Activated naive CD8-positive, alpha-beta T cell treated with anti-CD3 and anti-CD28 coated beads for 36 hours (primary cell): ENCODE measurements around the gene SCART1. TPM values are rescaled to one million over a fixed set of nuclear protein-coding genes. Genes with fewer than 3 reads are reported as not detected.

ENCODE experiments used
- DNase-seq: peaks from one replicate; pipeline ENCODE4 v3.0.0; 2021
- H3K27ac Mint-ChIP-seq: one replicate; pipeline ENCODE4 v1.8.0; 2022; ENCODE audit warnings: mild to moderate bottlenecking, moderate library complexity, mixed read lengths
- H3K27me3 Mint-ChIP-seq: one replicate; pipeline ENCODE4 v1.8.0; 2022; ENCODE audit warnings: mild to moderate bottlenecking, mixed read lengths
- H3K36me3 Mint-ChIP-seq: one replicate; pipeline ENCODE4 v1.8.0; 2021; ENCODE audit warnings: mild to moderate bottlenecking, mixed read lengths
- H3K4me1 Mint-ChIP-seq: one replicate; pipeline ENCODE4 v1.8.0; 2021; ENCODE audit warnings: mixed read lengths
- H3K4me3 Mint-ChIP-seq: one replicate; pipeline ENCODE4 v1.8.0; 2022; ENCODE audit warnings: mild to moderate bottlenecking, moderate library complexity, mixed read lengths
- H3K9me3 Mint-ChIP-seq: one replicate; pipeline ENCODE4 v1.8.0; 2022; ENCODE audit warnings: mixed read lengths
- total RNA-seq, 2 experiments: library from RNA; stranded (reverse); gene quantifications; one replicate each; pipeline ENCODE4 v1.2.3, GENCODE V29; 2021

SCART1 gene
- total RNA-seq, 2 experiments from 2014 or later, result 0.28 to 0.45 TPM

- Mint-ChIP-seq H3K4me3 (no peak overlapping the region), H3K4me1 (no peaks in the 10 kb centered on the region), H3K27me3 (no peaks in the 10 kb centered on the region), H3K9me3 (no peaks in the 10 kb centered on the region), H3K36me3 (no peaks in the 10 kb centered on the region), H3K27ac (no peak overlapping the region)
- DNase-seq, result no peak
Measured at GRCh38 chr10:133457100-133457841, 3.5 kb downstream of the SCART1 start.

DNA sequence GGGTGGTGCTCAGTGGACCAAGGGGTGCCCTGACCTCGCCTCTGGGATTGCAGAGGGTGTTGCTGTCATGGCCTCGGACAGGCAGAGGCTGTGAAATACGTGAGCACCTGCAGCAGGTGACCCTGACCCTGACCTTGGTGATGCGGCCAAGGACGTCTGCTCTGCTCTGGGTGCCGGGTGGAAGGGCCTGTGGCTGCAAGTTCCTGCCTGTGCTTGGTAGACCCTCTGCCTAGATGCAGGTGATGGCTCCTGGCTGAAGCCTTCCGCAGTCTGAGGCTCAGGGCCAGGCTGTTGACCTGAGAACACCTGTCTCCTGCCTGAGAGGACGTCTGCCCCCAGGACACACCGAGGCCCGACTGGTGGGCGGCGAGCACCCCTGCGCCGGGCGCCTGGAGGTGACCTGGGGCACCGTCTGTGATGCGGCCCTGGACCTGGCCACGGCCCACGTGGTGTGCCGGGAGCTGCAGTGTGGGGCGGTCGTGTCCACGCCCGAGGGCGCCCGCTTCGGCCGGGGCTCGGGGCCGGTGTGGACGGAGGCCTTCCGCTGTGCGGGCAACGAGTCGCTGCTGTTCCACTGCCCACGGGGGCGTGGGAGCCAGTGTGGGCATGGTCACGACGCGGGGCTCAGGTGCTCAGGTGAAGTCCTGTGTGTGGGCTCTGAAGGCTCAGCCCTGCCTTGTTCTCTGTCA, 4.4 kb downstream of the SCART1 start:
- Mint-ChIP-seq H3K9me3 (no peaks in the 10 kb centered on the region), H3K36me3 (no peaks in the 10 kb centered on the region), H3K27me3 (no peaks in the 10 kb centered on the region), H3K4me3 (no peak overlapping the region), H3K27ac (no peak overlapping the region), H3K4me1 (no peaks in the 10 kb centered on the region)
- no peak for DNase-seq

DNA sequence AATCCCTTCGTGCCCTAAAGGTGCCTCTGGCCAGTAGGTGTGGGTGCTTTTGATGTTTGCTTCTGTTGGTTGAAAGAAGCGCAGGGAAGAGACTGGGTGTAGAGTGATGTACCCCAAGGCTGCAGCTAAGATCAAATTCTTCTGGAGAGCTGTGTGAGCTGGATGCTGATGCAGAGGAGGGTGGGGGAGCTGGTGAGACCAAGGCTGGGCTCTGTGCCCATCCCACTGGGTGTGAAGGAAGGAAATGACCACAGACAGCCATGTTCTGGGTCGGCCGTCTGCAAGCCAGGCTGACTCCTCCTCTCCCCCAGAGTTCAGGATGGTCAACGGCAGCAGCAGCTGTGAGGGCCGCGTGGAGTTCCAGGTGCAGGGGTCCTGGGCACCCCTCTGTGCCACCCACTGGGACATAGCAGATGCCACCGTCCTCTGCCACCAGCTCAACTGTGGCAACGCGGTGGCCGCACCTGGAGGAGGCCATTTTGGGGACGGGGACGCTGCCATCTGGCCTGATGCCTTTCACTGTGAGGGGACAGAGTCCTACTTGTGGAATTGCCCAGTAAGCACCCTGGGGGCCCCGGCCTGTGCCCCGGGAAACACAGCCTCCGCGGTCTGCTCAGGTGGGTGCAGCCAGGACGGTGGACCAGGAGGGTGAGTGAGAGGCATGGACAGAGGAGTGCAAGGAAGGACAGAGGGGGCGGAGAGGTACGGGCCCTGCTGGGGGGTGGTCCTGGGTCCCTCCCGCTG, 5.1 kb downstream of the SCART1 start:
- H3K4me1 Mint-ChIP-seq, result no peaks in the 10 kb centered on the region
- no peak overlapping the region for H3K4me3 Mint-ChIP-seq
- H3K27me3 Mint-ChIP-seq, result no peaks in the 10 kb centered on the region
- no peaks in the 10 kb centered on the region for H3K9me3 Mint-ChIP-seq
- H3K27ac Mint-ChIP-seq, result no peak overlapping the region
- no peak for DNase-seq
- H3K36me3 Mint-ChIP-seq, result no peaks in the 10 kb centered on the region

GRCh38 chr10:133459454-133460207, 5.9 kb downstream of the SCART1 start:
- no peaks in the 10 kb centered on the region for H3K4me1 Mint-ChIP-seq
- DNase-seq, result no peak
- H3K27ac Mint-ChIP-seq, result no peak overlapping the region
- no peaks in the 10 kb centered on the region for H3K9me3 Mint-ChIP-seq
- no peaks in the 10 kb centered on the region for H3K27me3 Mint-ChIP-seq
- no peaks in the 10 kb centered on the region for H3K36me3 Mint-ChIP-seq
- H3K4me3 Mint-ChIP-seq, result no peak overlapping the region

DNA sequence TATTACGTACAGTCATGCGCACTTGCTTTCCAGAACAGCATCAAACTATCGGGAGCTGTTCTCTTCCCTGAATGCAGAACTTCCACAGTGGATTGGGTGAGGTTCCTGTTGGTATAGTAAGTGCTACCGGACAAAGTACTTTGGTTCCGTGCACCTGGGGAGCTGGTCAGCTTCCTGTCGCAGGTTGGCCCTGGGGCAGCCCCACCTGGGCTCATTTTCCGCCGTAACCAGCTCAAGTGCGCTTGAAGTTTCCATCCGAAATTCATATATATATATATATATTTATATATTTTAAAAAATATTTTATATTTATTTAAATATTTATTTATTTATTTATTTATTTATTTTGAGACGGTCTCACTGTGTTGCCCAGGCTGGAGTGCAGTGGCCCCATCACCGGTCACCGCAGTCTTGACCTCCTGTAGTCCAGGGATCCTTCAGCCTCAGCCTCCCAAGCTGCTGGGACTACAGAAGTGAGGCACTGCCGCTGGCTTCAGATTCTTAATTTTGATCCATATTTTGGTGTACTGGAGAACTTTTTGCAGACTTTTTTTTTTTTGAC, 6.5 kb downstream of the SCART1 start:
- DNase-seq, result no peak
- Mint-ChIP-seq H3K4me3 (no peak overlapping the region), H3K27me3 (no peaks in the 10 kb centered on the region), H3K36me3 (no peaks in the 10 kb centered on the region), H3K27ac (no peak overlapping the region), H3K9me3 (no peaks in the 10 kb centered on the region), H3K4me1 (no peaks in the 10 kb centered on the region)

- Mint-ChIP-seq H3K36me3 (no peaks in the 10 kb centered on the region), H3K4me3 (no peak overlapping the region)
- DNase-seq, result no peak
Measured at GRCh38 chr10:133461027-133461426, 7.3 kb downstream of the SCART1 start.

GRCh38 chr10:133461841-133462240, 8.1 kb downstream of the SCART1 start:
- H3K4me1 Mint-ChIP-seq, result no peaks in the 10 kb centered on the region
- no peaks in the 10 kb centered on the region for H3K9me3 Mint-ChIP-seq
- no peak overlapping the region for H3K27ac Mint-ChIP-seq
- H3K4me3 Mint-ChIP-seq, result no peak overlapping the region
- DNase-seq, result no peak
- H3K27me3 Mint-ChIP-seq, result no peaks in the 10 kb centered on the region
- no peaks in the 10 kb centered on the region for H3K36me3 Mint-ChIP-seq

More at GRCh38 chr10:133461027-133461426, 7.3 kb downstream of the SCART1 start:
- H3K9me3 Mint-ChIP-seq, result no peaks in the 10 kb centered on the region
- H3K4me1 Mint-ChIP-seq, result no peaks in the 10 kb centered on the region
- no peak overlapping the region for H3K27ac Mint-ChIP-seq
- no peaks in the 10 kb centered on the region for H3K27me3 Mint-ChIP-seq

GRCh38 chr10:133462512-133463305, 9.0 kb downstream of the SCART1 start:
- H3K9me3 Mint-ChIP-seq, result no peaks in the 10 kb centered on the region
- H3K4me3 Mint-ChIP-seq, result no peak overlapping the region
- H3K27ac Mint-ChIP-seq, result no peak overlapping the region
- peaks cover 2% of the 10 kb centered on the region for H3K36me3 Mint-ChIP-seq
- H3K4me1 Mint-ChIP-seq, result no peaks in the 10 kb centered on the region
- no peaks in the 10 kb centered on the region for H3K27me3 Mint-ChIP-seq
- no peak for DNase-seq

DNA sequence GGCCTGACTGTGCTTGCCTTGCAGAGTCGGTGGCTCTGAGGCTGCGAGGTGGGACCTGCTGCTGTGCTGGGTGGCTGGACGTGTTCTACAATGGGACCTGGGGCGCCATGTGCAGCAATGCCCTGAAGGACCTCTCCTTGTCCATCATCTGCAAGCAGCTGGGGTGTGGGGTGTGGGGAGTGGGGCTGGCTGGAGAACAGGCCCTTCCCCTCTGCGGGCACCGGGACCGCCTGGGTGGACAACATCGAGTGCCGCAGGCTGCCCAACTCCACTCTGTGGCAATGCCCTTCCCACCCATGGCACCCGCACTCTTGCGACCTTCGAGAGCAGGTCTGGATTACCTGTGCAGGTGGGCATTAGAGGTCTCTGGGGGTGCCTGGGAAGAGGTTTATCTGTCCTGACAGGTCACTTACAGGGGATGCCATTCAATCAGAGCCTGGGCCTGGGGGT, 10.9 kb downstream of the SCART1 start:
- no peaks in the 10 kb centered on the region for H3K4me1 Mint-ChIP-seq
- no peak for DNase-seq

DNA sequence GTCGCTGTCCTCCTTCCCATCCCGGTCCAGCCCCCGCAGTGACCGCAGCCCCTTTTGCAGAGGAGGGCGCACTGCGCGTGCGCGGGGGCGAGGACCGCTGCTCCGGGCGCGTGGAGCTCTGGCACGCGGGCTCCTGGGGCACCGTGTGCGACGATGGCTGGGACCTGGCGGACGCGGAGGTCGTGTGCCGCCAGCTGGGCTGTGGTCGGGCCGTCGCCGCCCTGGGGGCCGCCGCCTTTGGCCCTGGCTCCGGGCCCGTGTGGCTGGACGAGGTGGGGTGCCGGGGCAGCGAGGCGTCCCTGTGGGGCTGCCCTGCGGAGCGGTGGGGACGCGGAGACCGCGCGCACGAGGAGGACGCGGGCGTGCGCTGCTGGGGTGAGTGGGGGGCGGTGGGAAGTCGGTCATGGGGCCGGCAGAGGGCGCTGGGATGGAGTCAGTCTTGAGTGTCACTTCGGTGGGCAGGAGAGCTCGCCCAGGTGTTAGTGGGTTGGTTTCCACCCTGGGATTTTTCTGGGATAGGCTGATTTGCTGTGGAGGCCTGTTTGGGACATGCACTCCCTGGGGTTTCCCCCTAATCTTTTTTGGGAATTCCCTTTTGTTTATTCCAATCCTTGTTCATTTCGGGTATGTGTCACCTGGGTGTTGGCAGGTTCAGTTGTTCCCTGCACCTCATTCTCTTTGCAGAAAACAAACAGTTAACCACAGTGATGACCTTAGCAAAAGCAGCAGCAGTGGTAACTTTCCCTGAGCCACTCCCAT, 11.6 kb downstream of the SCART1 start:
- Mint-ChIP-seq H3K27me3 (no peaks in the 10 kb centered on the region), H3K27ac (no peak overlapping the region), H3K9me3 (peaks cover 5% of the 10 kb centered on the region), H3K36me3 (peaks cover 5% of the 10 kb centered on the region), H3K4me3 (no peak overlapping the region), H3K4me1 (no peaks in the 10 kb centered on the region)
- no peak for DNase-seq

More for the DNA sequence above, 10.9 kb downstream of the SCART1 start:
- H3K27ac Mint-ChIP-seq, result no peak overlapping the region
- no peaks in the 10 kb centered on the region for H3K27me3 Mint-ChIP-seq
- peaks cover 5% of the 10 kb centered on the region for H3K9me3 Mint-ChIP-seq
- no peak overlapping the region for H3K4me3 Mint-ChIP-seq
- H3K36me3 Mint-ChIP-seq, result peaks cover 5% of the 10 kb centered on the region

DNA sequence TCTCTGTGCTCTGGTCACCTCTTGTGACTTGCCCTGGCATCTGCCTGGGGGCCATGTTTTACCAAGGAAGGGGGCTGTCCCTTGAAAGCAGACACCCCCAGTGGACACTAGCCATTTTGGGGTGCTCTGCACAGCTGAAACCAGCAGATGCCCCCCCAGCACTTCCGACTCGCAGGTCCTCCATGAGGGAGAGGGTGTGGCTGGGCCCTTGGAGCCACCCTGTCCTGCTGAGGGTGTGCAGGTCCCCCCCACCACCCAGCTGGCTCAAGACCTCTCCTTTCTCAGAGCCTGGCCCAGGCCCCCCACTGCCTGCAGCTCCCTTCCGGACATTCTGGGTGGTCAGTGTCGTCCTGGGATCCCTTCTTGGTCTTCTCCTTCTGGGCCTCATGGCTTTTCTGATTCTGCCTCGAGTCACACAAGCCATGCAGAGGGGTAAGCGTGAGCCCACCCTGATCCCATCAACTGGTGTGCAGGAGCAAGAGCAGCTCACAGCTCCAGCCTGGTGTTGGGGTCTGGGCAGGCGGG, 12.3 kb downstream of the SCART1 start:
- Mint-ChIP-seq H3K27ac (no peak overlapping the region), H3K9me3 (peaks cover 5% of the 10 kb centered on the region), H3K4me1 (no peaks in the 10 kb centered on the region), H3K36me3 (peaks cover 5% of the 10 kb centered on the region), H3K27me3 (no peaks in the 10 kb centered on the region), H3K4me3 (no peak overlapping the region)
- no peak for DNase-seq

DNA sequence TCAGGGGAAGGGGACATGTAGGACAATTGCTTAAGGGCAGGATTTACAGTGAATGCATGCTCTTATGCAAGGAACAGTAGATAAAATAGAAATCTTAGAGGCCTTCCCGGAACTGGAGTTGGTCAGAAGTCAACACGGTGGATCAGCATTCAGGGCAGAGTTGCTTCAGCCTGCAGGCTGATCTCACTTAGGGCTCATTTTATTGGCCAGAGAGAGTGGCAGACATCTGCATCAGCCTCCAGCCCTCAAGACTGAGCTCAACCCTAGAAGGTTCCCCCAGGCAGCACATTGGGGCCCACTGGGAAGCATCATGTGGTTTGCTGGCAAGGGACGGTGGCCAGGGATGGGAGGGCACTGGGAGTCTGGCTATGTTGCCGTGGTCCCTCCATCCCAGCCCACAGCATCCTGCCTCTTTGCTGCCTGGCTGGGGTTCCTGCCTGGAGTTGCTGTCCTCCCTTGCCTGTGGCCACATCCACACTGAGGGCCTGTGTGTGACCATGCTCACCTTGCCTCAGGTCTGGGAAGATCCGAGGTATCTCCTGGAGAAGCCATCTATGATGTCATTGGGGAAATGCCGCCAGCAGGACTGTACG, 13.0 kb downstream of the SCART1 start:
- Mint-ChIP-seq H3K4me3 (no peak overlapping the region), H3K27me3 (no peaks in the 10 kb centered on the region), H3K27ac (no peak overlapping the region), H3K4me1 (no peaks in the 10 kb centered on the region), H3K9me3 (peaks cover 5% of the 10 kb centered on the region), H3K36me3 (peaks cover 5% of the 10 kb centered on the region)
- no peak for DNase-seq
